Liver (tissue), 3 donors: Measurements from ENCODE around the gene STK11.

Experiments used
- CTCF ChIP-seq: fragments of 150-350 bp; IDR thresholded peaks from 2 replicates; pipeline ENCODE4 v1.5.1; 2017; ENCODE audit warnings: improper control_type of control experiment, low read depth, low read length; ENCODE audit not compliant: missing input control
- GABPA ChIP-seq, 2 donors: IDR thresholded peaks in 1 of 2; conservative IDR thresholded peaks in 1 of 2; 2 replicates each; pipeline ENCODE4 v1.6.1; 2016; ENCODE audit warnings: antibody characterized with exemption in 2 of 2, mild to moderate bottlenecking in 1 of 2, moderate library complexity in 1 of 2
- RAD21 ChIP-seq, 2 donors: IDR thresholded peaks; 2 replicates each; pipeline ENCODE4 v1.6.1; 2016; ENCODE audit warnings: antibody characterized with exemption in 2 of 2, mild to moderate bottlenecking in 2 of 2
- SP1 ChIP-seq: IDR thresholded peaks from 2 replicates; pipeline ENCODE4 v1.6.1; 2018; ENCODE audit warnings: antibody characterized with exemption, mild to moderate bottlenecking
- TF ChIP-seq, protein P1 (sequence below): IDR thresholded peaks from 2 replicates; pipeline ENCODE4 v1.6.1; 2016; ENCODE audit warnings: antibody characterized with exemption
- TF ChIP-seq, protein P2 (sequence below): IDR thresholded peaks from 2 replicates; pipeline ENCODE4 v1.6.1; 2016; ENCODE audit warnings: antibody characterized with exemption, mild to moderate bottlenecking
- donor health status: healthy.
- donor health status: healthy.

GRCh38 chr19:1169411-1169791 lies 36.2 kb upstream of the STK11 start:
- TF ChIP-seq SP1 (no peak), GABPA (IDR thresholded peaks at IDR 0.05 in 1 of 2, conservative IDR thresholded peaks at IDR 0.05 in 1 of 2) (no peak), CTCF (no peak), RAD21 (IDR thresholded peaks at IDR 0.05) (no peak)
- TF ChIP-seq, protein P1, sequence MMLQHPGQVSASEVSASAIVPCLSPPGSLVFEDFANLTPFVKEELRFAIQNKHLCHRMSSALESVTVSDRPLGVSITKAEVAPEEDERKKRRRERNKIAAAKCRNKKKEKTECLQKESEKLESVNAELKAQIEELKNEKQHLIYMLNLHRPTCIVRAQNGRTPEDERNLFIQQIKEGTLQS = no peak
- TF ChIP-seq, protein P2, sequence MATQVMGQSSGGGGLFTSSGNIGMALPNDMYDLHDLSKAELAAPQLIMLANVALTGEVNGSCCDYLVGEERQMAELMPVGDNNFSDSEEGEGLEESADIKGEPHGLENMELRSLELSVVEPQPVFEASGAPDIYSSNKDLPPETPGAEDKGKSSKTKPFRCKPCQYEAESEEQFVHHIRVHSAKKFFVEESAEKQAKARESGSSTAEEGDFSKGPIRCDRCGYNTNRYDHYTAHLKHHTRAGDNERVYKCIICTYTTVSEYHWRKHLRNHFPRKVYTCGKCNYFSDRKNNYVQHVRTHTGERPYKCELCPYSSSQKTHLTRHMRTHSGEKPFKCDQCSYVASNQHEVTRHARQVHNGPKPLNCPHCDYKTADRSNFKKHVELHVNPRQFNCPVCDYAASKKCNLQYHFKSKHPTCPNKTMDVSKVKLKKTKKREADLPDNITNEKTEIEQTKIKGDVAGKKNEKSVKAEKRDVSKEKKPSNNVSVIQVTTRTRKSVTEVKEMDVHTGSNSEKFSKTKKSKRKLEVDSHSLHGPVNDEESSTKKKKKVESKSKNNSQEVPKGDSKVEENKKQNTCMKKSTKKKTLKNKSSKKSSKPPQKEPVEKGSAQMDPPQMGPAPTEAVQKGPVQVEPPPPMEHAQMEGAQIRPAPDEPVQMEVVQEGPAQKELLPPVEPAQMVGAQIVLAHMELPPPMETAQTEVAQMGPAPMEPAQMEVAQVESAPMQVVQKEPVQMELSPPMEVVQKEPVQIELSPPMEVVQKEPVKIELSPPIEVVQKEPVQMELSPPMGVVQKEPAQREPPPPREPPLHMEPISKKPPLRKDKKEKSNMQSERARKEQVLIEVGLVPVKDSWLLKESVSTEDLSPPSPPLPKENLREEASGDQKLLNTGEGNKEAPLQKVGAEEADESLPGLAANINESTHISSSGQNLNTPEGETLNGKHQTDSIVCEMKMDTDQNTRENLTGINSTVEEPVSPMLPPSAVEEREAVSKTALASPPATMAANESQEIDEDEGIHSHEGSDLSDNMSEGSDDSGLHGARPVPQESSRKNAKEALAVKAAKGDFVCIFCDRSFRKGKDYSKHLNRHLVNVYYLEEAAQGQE = no peak
